H1 (cell line): Measurements from ENCODE around the gene SEMA3B. TPM values are rescaled to one million over a fixed set of nuclear protein-coding genes. Genes with fewer than 3 reads are reported as not detected.
A peak's percentile ranks its signal among the peaks of the same experiment; 100 is the strongest.

Experiments
- BCL11A ChIP-seq, 2 experiments: IDR thresholded peaks; one replicate each; pipeline ENCODE4 v1.6.1; 2011; ENCODE audit warnings: low read depth in 2 of 2, low read length in 2 of 2, mild to moderate bottlenecking in 2 of 2
- CHD2 ChIP-seq: IDR thresholded peaks from 2 replicates; pipeline ENCODE4 v1.6.1; 2012; ENCODE audit warnings: low read length, improper control_type of control experiment
- JUN ChIP-seq: IDR thresholded peaks from 2 replicates; pipeline ENCODE4 v1.6.1; 2011; ENCODE audit warnings: low read depth, mild to moderate bottlenecking, improper control_type of control experiment, low read length
- KDM4A ChIP-seq: IDR thresholded peaks from one replicate; pipeline ENCODE4 v1.7.1; 2012; ENCODE audit warnings: low read depth, mild to moderate bottlenecking, moderate library complexity, low read length, inconsistent platforms; ENCODE audit not compliant: severe bottlenecking
- MAFK ChIP-seq: IDR thresholded peaks from 2 replicates; pipeline ENCODE4 v1.6.1; 2012; ENCODE audit warnings: low read depth, mild to moderate bottlenecking, improper control_type of control experiment, low read length
- PHF8 ChIP-seq: fragments of 200-600 bp; sonication (generic); conservative IDR thresholded peaks from 2 replicates; pipeline ENCODE4 v1.7.1; 2012; ENCODE audit warnings: low read depth, mild to moderate bottlenecking, inconsistent platforms, low read length, moderate library complexity
- TAF1 ChIP-seq: IDR thresholded peaks from 2 replicates; pipeline ENCODE4 v1.6.1; 2011; ENCODE audit warnings: mild to moderate bottlenecking, low read depth, low read length
- polyA plus RNA-seq, 7 experiments: library from polyadenylated mRNA; depleted of rRNA in 3 of 7; stranded (reverse) in 5 of 7; unstranded in 2 of 7; fragments of >200 nt in 5 of 7; fragments of 200-250 nt in 2 of 7; gene quantifications; 1 replicate in 5 of 7; 2 replicates in 1 of 7; 4 replicates in 1 of 7; pipeline versions ENCODE4 v1.2.1 to v1.2.3, GENCODE V29; 2011 to 2013; ENCODE audit warnings: missing spikeins in 2 of 7, mixed read lengths in 2 of 7
- total RNA-seq: library from RNA; stranded (reverse); fragmentation: NEBNext Ultra II Directional; extraction: Animal tissue kit (Norgen Biotek cat#: 25700); gene quantifications from 2 replicates; pipeline ENCODE4 v1.2.1, GENCODE V29; 2021
- TF ChIP-seq, protein P1 (sequence below): IDR thresholded peaks from 2 replicates; pipeline ENCODE4 v1.6.1; 2012; ENCODE audit warnings: inconsistent platforms
- TF ChIP-seq, protein P2 (sequence below): fragments of 300-600 bp; sonication (generic); IDR thresholded peaks from 2 replicates; pipeline ENCODE4 v1.7.1; 2012; ENCODE audit warnings: low read length, moderate library complexity, mild to moderate bottlenecking, inconsistent platforms; ENCODE audit not compliant: insufficient replicate concordance

The SEMA3B gene
- total and polyA plus RNA-seq, 2 of the 8 experiments (the other 6 are each of a cell fraction or from before 2014, with no cell fraction given): 3.0 to 4.7 TPM

DNA sequence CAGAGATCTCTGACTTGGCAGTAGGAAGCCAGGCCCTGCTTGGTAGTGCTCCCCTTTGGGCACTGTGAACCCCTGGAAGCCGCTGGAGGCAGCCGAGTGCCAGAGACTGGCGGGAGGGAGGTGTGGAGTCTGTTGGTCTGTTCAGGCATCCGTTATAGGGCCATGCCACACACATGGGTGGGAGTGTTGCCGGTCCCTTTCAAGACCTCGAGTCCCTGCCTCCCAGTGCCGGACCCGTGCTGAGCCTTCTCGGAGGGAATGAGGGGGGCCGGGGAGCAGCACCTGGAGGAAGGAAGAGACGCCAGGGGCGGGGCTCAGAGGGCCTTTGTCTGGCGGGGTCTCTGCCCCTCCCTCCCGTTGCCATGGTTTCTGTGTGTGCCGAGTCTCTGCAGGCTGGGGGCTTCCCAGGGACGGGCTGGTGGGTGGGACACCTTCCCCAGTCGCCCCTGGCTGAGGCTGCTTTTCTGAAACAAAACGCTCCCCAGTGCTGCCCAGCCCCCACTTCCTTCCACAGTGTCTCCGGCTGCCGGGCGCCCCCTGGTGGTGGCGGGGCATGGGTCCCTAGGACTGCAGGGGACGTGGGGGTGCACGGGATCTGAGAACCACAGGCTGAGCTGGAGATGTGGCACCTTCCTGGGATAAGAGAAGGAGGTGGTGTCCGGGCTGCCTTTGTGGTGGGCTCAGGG, 23.0 kb upstream of the SEMA3B start (continued):
- TF ChIP-seq PHF8: no peak
- no peak for TF ChIP-seq TAF1
- TF ChIP-seq MAFK: no peak; the same call in 1 of the 2 replicates
- TF ChIP-seq CHD2: peak; percentile 73; the same call in 1 of the 2 replicates
- no peak for TF ChIP-seq BCL11A (IDR thresholded peaks at IDR 0.05; ENCODE audit: low read depth in 2 of 2, low read length in 2 of 2)
- TF ChIP-seq KDM4A: no peak
- TF ChIP-seq, protein P1, sequence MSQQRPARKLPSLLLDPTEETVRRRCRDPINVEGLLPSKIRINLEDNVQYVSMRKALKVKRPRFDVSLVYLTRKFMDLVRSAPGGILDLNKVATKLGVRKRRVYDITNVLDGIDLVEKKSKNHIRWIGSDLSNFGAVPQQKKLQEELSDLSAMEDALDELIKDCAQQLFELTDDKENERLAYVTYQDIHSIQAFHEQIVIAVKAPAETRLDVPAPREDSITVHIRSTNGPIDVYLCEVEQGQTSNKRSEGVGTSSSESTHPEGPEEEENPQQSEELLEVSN: peak; percentile 47
- TF ChIP-seq, protein P2, sequence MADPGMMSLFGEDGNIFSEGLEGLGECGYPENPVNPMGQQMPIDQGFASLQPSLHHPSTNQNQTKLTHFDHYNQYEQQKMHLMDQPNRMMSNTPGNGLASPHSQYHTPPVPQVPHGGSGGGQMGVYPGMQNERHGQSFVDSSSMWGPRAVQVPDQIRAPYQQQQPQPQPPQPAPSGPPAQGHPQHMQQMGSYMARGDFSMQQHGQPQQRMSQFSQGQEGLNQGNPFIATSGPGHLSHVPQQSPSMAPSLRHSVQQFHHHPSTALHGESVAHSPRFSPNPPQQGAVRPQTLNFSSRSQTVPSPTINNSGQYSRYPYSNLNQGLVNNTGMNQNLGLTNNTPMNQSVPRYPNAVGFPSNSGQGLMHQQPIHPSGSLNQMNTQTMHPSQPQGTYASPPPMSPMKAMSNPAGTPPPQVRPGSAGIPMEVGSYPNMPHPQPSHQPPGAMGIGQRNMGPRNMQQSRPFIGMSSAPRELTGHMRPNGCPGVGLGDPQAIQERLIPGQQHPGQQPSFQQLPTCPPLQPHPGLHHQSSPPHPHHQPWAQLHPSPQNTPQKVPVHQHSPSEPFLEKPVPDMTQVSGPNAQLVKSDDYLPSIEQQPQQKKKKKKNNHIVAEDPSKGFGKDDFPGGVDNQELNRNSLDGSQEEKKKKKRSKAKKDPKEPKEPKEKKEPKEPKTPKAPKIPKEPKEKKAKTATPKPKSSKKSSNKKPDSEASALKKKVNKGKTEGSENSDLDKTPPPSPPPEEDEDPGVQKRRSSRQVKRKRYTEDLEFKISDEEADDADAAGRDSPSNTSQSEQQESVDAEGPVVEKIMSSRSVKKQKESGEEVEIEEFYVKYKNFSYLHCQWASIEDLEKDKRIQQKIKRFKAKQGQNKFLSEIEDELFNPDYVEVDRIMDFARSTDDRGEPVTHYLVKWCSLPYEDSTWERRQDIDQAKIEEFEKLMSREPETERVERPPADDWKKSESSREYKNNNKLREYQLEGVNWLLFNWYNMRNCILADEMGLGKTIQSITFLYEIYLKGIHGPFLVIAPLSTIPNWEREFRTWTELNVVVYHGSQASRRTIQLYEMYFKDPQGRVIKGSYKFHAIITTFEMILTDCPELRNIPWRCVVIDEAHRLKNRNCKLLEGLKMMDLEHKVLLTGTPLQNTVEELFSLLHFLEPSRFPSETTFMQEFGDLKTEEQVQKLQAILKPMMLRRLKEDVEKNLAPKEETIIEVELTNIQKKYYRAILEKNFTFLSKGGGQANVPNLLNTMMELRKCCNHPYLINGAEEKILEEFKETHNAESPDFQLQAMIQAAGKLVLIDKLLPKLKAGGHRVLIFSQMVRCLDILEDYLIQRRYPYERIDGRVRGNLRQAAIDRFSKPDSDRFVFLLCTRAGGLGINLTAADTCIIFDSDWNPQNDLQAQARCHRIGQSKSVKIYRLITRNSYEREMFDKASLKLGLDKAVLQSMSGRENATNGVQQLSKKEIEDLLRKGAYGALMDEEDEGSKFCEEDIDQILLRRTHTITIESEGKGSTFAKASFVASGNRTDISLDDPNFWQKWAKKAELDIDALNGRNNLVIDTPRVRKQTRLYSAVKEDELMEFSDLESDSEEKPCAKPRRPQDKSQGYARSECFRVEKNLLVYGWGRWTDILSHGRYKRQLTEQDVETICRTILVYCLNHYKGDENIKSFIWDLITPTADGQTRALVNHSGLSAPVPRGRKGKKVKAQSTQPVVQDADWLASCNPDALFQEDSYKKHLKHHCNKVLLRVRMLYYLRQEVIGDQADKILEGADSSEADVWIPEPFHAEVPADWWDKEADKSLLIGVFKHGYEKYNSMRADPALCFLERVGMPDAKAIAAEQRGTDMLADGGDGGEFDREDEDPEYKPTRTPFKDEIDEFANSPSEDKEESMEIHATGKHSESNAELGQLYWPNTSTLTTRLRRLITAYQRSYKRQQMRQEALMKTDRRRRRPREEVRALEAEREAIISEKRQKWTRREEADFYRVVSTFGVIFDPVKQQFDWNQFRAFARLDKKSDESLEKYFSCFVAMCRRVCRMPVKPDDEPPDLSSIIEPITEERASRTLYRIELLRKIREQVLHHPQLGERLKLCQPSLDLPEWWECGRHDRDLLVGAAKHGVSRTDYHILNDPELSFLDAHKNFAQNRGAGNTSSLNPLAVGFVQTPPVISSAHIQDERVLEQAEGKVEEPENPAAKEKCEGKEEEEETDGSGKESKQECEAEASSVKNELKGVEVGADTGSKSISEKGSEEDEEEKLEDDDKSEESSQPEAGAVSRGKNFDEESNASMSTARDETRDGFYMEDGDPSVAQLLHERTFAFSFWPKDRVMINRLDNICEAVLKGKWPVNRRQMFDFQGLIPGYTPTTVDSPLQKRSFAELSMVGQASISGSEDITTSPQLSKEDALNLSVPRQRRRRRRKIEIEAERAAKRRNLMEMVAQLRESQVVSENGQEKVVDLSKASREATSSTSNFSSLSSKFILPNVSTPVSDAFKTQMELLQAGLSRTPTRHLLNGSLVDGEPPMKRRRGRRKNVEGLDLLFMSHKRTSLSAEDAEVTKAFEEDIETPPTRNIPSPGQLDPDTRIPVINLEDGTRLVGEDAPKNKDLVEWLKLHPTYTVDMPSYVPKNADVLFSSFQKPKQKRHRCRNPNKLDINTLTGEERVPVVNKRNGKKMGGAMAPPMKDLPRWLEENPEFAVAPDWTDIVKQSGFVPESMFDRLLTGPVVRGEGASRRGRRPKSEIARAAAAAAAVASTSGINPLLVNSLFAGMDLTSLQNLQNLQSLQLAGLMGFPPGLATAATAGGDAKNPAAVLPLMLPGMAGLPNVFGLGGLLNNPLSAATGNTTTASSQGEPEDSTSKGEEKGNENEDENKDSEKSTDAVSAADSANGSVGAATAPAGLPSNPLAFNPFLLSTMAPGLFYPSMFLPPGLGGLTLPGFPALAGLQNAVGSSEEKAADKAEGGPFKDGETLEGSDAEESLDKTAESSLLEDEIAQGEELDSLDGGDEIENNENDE: no peak
- TF ChIP-seq JUN: no peak
